Neural cell (in vitro differentiated cells): ENCODE measurements around the gene NF1. TPM values are rescaled to one million over a fixed set of nuclear protein-coding genes. Genes with fewer than 3 reads are reported as not detected.

Experiments used
- H2AFZ ChIP-seq: fragments of 200-600, 300-800 bp; sonication (generic), shearing (Covaris generic); 2 replicates; pipeline ENCODE4 v1.6.0; 2014; ENCODE audit warnings: low read depth, mild to moderate bottlenecking, antibody characterized with exemption, low read length, moderate library complexity
- H3F3A ChIP-seq: fragments of 200-600 bp; shearing (Covaris generic); 2 replicates; pipeline ENCODE4 v1.6.1; 2016; ENCODE audit warnings: mild to moderate bottlenecking, moderate library complexity, mixed read lengths, antibody characterized with exemption, low read length; ENCODE audit not compliant: insufficient read depth, poor library complexity, severe bottlenecking
- H3K27ac ChIP-seq: fragments of 200-600, 300-800 bp; sonication (generic), shearing (Covaris generic); 2 replicates; pipeline ENCODE4 v1.5.1; 2014; ENCODE audit warnings: mild to moderate bottlenecking, low read length, moderate library complexity
- H3K27me3 ChIP-seq: fragments of 300-800, 200-600 bp; sonication (generic), shearing (Covaris generic); 2 replicates; pipeline ENCODE4 v1.6.0; 2014; ENCODE audit warnings: mild to moderate bottlenecking, low read depth, low read length, moderate library complexity; ENCODE audit not compliant: insufficient read depth
- H3K36me3 ChIP-seq: fragments of 300-800, 200-600 bp; sonication (generic), shearing (Covaris generic); 2 replicates; pipeline ENCODE4 v1.5.1; 2014; ENCODE audit warnings: mild to moderate bottlenecking, antibody characterized with exemption, low read length, moderate library complexity; ENCODE audit not compliant: insufficient read depth
- H3K4me2 ChIP-seq: fragments of 300-800, 200-600 bp; sonication (generic), shearing (Covaris generic); 2 replicates; pipeline ENCODE4 v1.6.0; 2014; ENCODE audit warnings: mild to moderate bottlenecking, low read length
- H3K4me3 ChIP-seq: fragments of 300-800, 200-600 bp; sonication (generic), shearing (Covaris generic); 2 replicates; pipeline ENCODE4 v1.5.1; 2014; ENCODE audit warnings: mild to moderate bottlenecking, low read length, moderate library complexity
- H3K79me2 ChIP-seq: fragments of 200-600 bp; shearing (Covaris generic); replicated peaks from 2 replicates; pipeline ENCODE4 v1.6.0; 2014; ENCODE audit warnings: mild to moderate bottlenecking, low read length, moderate library complexity; ENCODE audit not compliant: insufficient read depth
- H3K9ac ChIP-seq: fragments of 300-800, 200-600 bp; sonication (generic), shearing (Covaris generic); 2 replicates; pipeline ENCODE4 v1.6.1; 2016; ENCODE audit warnings: mild to moderate bottlenecking, low read length, mixed read lengths
- H3K9me2 ChIP-seq: fragments of 200-600 bp; shearing (Covaris generic); 2 replicates; pipeline ENCODE4 v1.6.1; 2016; ENCODE audit warnings: mild to moderate bottlenecking, low read length, mixed read lengths; ENCODE audit not compliant: insufficient read depth
- H3K9me3 ChIP-seq: fragments of 200-600, 300-800 bp; sonication (generic), shearing (Covaris generic); 2 replicates; pipeline ENCODE4 v1.6.1; 2016; ENCODE audit warnings: mild to moderate bottlenecking, mixed run types, low read length, moderate library complexity, mixed read lengths
- H4K20me1 ChIP-seq: fragments of 200-600 bp; shearing (Covaris generic); 2 replicates; pipeline ENCODE4 v1.6.1; 2016; ENCODE audit warnings: mild to moderate bottlenecking, mixed run types; ENCODE audit not compliant: insufficient read depth
- EP300 ChIP-seq: fragments of 450-650 bp; conservative IDR thresholded peaks from 2 replicates; pipeline ENCODE4 v1.6.1; 2014; ENCODE audit warnings: antibody characterized with exemption, mild to moderate bottlenecking, moderate library complexity; ENCODE audit not compliant: poor library complexity, severe bottlenecking
- EZH2 ChIP-seq: fragments of 200-600, 300-800 bp; shearing (Covaris generic), sonication (generic); IDR thresholded peaks from 2 replicates; pipeline ENCODE4 v1.6.1; 2014; ENCODE audit warnings: antibody characterized with exemption, low read length, borderline replicate concordance, mild to moderate bottlenecking; ENCODE audit not compliant: insufficient read depth, poor library complexity, severe bottlenecking
- MXI1 ChIP-seq: fragments of 450-650 bp; conservative IDR thresholded peaks from 2 replicates; pipeline ENCODE4 v1.6.1; 2014; ENCODE audit warnings: antibody characterized with exemption, mild to moderate bottlenecking; ENCODE audit not compliant: poor library complexity, severe bottlenecking
- POLR2AphosphoS5 ChIP-seq: IDR thresholded peaks from 2 replicates; pipeline ENCODE4 v1.6.1; 2012
- RAD21 ChIP-seq: fragments of 450-650 bp; conservative IDR thresholded peaks from 2 replicates; pipeline ENCODE4 v1.6.1; 2014; ENCODE audit warnings: antibody characterized with exemption, mild to moderate bottlenecking, moderate library complexity
- SMC3 ChIP-seq: fragments of 450-650 bp; conservative IDR thresholded peaks from 2 replicates; pipeline ENCODE4 v1.6.1; 2014; ENCODE audit warnings: antibody characterized with exemption, mild to moderate bottlenecking, moderate library complexity; ENCODE audit not compliant: poor library complexity
- TAF1 ChIP-seq: IDR thresholded peaks from 2 replicates; pipeline ENCODE4 v1.6.1; 2012; ENCODE audit warnings: low read depth
- polyA plus RNA-seq: library from polyadenylated mRNA; depleted of rRNA; stranded (reverse); fragments of >200 nt; gene quantifications from 2 replicates; pipeline ENCODE4 v1.2.3, GENCODE V29; 2014
- TF ChIP-seq, protein P1 (sequence below): fragments of 450-650 bp; IDR thresholded peaks from 2 replicates; pipeline ENCODE4 v1.5.1; 2014; ENCODE audit warnings: antibody characterized with exemption, mild to moderate bottlenecking, moderate library complexity; ENCODE audit not compliant: poor library complexity, severe bottlenecking
- TF ChIP-seq, protein P2 (sequence below): IDR thresholded peaks from 2 replicates; pipeline ENCODE4 v1.6.1; 2012; ENCODE audit warnings: borderline replicate concordance

NF1 gene
- polyA plus RNA-seq, 1 donor from 2014 or later, result 22.4 TPM

DNA sequence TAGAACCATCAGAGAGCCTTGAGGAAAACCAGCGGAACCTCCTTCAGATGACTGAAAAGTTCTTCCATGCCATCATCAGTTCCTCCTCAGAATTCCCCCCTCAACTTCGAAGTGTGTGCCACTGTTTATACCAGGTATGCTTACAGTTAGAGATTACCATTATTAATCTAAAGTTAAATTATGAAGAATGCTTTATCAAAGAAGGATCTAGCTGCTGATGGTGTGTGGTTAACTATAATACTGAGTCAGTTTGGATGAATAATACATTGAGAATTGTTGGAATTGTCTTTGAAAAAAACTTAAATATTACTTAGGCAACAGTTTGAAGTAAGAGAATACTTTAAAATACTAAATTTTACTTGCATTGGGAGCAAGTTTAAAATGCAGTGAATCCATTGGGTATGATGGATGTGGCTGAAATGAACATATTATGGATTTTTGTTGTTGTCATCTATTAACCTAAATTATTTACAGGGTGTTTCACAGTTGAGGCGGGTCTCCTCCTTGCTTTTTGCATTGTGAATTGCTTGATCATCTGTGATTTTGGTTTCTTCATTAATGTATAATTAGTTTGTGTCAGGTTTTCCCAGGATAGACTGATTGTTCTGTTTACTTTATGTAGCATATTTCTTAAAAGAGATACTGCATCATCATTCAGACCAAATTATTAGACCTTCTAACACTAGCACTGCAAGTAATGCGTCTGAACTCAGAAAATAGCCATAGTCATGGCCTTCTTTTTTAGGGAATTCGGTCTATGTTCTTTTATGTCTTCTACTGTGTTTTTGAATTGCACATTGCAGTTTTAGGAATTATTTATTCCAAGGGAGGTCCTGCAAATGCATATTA, 154.4 kb downstream of the NF1 start:
- no peak overlapping the region for H3K4me2 ChIP-seq
- H2AFZ ChIP-seq, result no peak overlapping the region
- no peaks in the 10 kb centered on the region for H3K27me3 ChIP-seq
- H3K9me3 ChIP-seq, result no peaks in the 10 kb centered on the region
- H3K27ac ChIP-seq, result no peak overlapping the region
- peaks cover 12% of the 10 kb centered on the region for H3K36me3 ChIP-seq
- H3K9ac ChIP-seq, result no peak overlapping the region
- H3F3A ChIP-seq, result no peaks in the 10 kb centered on the region
- H4K20me1 ChIP-seq, result no peaks in the 10 kb centered on the region
- no peaks in the 10 kb centered on the region for H3K9me2 ChIP-seq
- H3K4me3 ChIP-seq, result no peak overlapping the region
- TF ChIP-seq, protein P1, sequence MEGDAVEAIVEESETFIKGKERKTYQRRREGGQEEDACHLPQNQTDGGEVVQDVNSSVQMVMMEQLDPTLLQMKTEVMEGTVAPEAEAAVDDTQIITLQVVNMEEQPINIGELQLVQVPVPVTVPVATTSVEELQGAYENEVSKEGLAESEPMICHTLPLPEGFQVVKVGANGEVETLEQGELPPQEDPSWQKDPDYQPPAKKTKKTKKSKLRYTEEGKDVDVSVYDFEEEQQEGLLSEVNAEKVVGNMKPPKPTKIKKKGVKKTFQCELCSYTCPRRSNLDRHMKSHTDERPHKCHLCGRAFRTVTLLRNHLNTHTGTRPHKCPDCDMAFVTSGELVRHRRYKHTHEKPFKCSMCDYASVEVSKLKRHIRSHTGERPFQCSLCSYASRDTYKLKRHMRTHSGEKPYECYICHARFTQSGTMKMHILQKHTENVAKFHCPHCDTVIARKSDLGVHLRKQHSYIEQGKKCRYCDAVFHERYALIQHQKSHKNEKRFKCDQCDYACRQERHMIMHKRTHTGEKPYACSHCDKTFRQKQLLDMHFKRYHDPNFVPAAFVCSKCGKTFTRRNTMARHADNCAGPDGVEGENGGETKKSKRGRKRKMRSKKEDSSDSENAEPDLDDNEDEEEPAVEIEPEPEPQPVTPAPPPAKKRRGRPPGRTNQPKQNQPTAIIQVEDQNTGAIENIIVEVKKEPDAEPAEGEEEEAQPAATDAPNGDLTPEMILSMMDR, result no peak
- TF ChIP-seq EZH2, result no peak
- TF ChIP-seq EP300, result no peak
- TF ChIP-seq TAF1, result no peak
- no peak for TF ChIP-seq RAD21
- TF ChIP-seq MXI1, result no peak
- TF ChIP-seq POLR2AphosphoS5, result no peak
- TF ChIP-seq, protein P2, sequence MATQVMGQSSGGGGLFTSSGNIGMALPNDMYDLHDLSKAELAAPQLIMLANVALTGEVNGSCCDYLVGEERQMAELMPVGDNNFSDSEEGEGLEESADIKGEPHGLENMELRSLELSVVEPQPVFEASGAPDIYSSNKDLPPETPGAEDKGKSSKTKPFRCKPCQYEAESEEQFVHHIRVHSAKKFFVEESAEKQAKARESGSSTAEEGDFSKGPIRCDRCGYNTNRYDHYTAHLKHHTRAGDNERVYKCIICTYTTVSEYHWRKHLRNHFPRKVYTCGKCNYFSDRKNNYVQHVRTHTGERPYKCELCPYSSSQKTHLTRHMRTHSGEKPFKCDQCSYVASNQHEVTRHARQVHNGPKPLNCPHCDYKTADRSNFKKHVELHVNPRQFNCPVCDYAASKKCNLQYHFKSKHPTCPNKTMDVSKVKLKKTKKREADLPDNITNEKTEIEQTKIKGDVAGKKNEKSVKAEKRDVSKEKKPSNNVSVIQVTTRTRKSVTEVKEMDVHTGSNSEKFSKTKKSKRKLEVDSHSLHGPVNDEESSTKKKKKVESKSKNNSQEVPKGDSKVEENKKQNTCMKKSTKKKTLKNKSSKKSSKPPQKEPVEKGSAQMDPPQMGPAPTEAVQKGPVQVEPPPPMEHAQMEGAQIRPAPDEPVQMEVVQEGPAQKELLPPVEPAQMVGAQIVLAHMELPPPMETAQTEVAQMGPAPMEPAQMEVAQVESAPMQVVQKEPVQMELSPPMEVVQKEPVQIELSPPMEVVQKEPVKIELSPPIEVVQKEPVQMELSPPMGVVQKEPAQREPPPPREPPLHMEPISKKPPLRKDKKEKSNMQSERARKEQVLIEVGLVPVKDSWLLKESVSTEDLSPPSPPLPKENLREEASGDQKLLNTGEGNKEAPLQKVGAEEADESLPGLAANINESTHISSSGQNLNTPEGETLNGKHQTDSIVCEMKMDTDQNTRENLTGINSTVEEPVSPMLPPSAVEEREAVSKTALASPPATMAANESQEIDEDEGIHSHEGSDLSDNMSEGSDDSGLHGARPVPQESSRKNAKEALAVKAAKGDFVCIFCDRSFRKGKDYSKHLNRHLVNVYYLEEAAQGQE, result no peak
- no peak for TF ChIP-seq SMC3
- no peaks in the 10 kb centered on the region for H3K79me2 ChIP-seq

DNA sequence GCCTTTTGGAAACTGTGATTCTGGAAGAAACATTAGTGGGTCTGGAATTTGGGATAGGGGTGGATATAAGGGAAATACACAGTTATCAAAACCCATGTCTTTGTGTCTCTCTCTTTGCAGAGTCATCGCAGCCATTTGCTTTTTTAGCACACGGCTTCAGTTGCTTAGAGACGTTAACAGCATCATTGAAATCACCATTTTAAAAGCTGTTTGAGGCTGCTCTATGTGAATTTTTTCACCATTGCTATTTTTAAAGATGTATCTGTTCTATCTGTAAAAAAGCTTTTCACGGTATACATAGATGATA, 155.0 kb downstream of the NF1 start:
- H3K9me3 ChIP-seq, result no peaks in the 10 kb centered on the region
- H3K9me2 ChIP-seq, result no peaks in the 10 kb centered on the region
- H3K36me3 ChIP-seq, result peaks cover 12% of the 10 kb centered on the region
- TF ChIP-seq POLR2AphosphoS5, result no peak
- TF ChIP-seq EZH2, result no peak
- no peak overlapping the region for H3K4me3 ChIP-seq
- no peaks in the 10 kb centered on the region for H3F3A ChIP-seq
- H3K9ac ChIP-seq, result no peak overlapping the region
- H3K27me3 ChIP-seq, result no peaks in the 10 kb centered on the region
- no peak overlapping the region for H2AFZ ChIP-seq
- no peak overlapping the region for H3K4me2 ChIP-seq
- H3K27ac ChIP-seq, result no peak overlapping the region
- H4K20me1 ChIP-seq, result no peaks in the 10 kb centered on the region
- no peaks in the 10 kb centered on the region for H3K79me2 ChIP-seq
